HG03571 (cell line): ENCODE measurements around the gene SLC4A7.
"Not testable (repeated sequence)": the region's sequence is repeated elsewhere in the genome, so short reads cannot be mapped to it uniquely, and the experiment has no call there.

ENCODE experiments used
- ATAC-seq: cut with Tn5 transposase; IDR thresholded peaks from one replicate; pipeline ENCODE4 v1.9.1; 2021; ENCODE audit not compliant: unreplicated experiment

Gene SLC4A7

GRCh38 chr3:27484015-27484844 is at the start of gene SLC4A7:
Gene SLC4A7 (minus strand): TSS chr3:27484384. CDS start chr3:27484126, 258 bp downstream.
- peak; percentile 92 for ATAC-seq

- ATAC-seq, result no peak
Observed at GRCh38 chr3:27533261-27533607, 49.0 kb upstream of the SLC4A7 start.

GRCh38 chr3:27532426-27533260 is 48.5 kb upstream of the SLC4A7 start:
- no peak for ATAC-seq

GRCh38 chr3:27531193-27531751 is 47.1 kb upstream of the SLC4A7 start:
- ATAC-seq, result not testable (repeated sequence)

GRCh38 chr3:27528791-27529190 is 44.6 kb upstream of the SLC4A7 start:
- ATAC-seq, result no peak

GRCh38 chr3:27526614-27527315 is 42.6 kb upstream of the SLC4A7 start:
- no peak for ATAC-seq

- no peak for ATAC-seq
Observed at GRCh38 chr3:27521872-27522265, 37.7 kb upstream of the SLC4A7 start.

GRCh38 chr3:27521179-27521871 is 37.1 kb upstream of the SLC4A7 start:
- no peak for ATAC-seq

GRCh38 chr3:27511724-27512422 is 27.7 kb upstream of the SLC4A7 start:
- no peak for ATAC-seq

- no peak for ATAC-seq
Observed at GRCh38 chr3:27509376-27509775, 25.2 kb upstream of the SLC4A7 start.

GRCh38 chr3:27508424-27508823 is 24.2 kb upstream of the SLC4A7 start:
- no peak for ATAC-seq

GRCh38 chr3:27507515-27508266 is 23.5 kb upstream of the SLC4A7 start:
- ATAC-seq, result no peak

GRCh38 chr3:27507111-27507510 is 22.9 kb upstream of the SLC4A7 start:
- no peak for ATAC-seq

- ATAC-seq, result no peak
Observed at GRCh38 chr3:27504749-27505148, 20.6 kb upstream of the SLC4A7 start.

GRCh38 chr3:27503526-27503925 is 19.3 kb upstream of the SLC4A7 start:
- ATAC-seq, result no peak

GRCh38 chr3:27501759-27502158 is 17.6 kb upstream of the SLC4A7 start:
- ATAC-seq, result no peak

GRCh38 chr3:27500986-27501385 is 16.8 kb upstream of the SLC4A7 start:
- ATAC-seq, result no peak

GRCh38 chr3:27500035-27500434 is 15.9 kb upstream of the SLC4A7 start:
- no peak for ATAC-seq

- no peak for ATAC-seq
Observed at GRCh38 chr3:27494784-27495183, 10.6 kb upstream of the SLC4A7 start.
